ENCODE results near the gene RGS13. TPM values are rescaled to one million over a fixed set of nuclear protein-coding genes. Genes with fewer than 3 reads are reported as not detected.

The RGS13 gene
- total and polyA plus RNA-seq, 10 of the 15 experiments (the other 5 are each of a cell fraction or from before 2014, with no cell fraction given), result 0.23 to 16.0 (median 0.36) TPM; not detected in 1

- CTCF ChIA-PET, result no interaction called here
- no TSS peak for BruUV-seq (replicated peaks)
- Histone ChIP-seq H3K4me3 (no peak overlapping the region), H3K27me3 (replicated peaks in 1 of 2; ENCODE audit: control insufficient read depth in 2 of 2, insufficient read depth in 2 of 2, low read length in 1 of 2) (no peaks in the 10 kb centered on the region), H3K36me3 (ENCODE audit: control insufficient read depth in 2 of 2, insufficient read depth in 2 of 2, low read length in 1 of 2) (no peaks in the 10 kb centered on the region), H4K20me1 (ENCODE audit: control insufficient read depth, insufficient read depth) (no peaks in the 10 kb centered on the region), H3K4me2 (ENCODE audit: control insufficient read depth, insufficient read depth) (no peak overlapping the region), H3K4me1 (ENCODE audit: control insufficient read depth, insufficient read depth, low read length) (peaks cover 6% of the 10 kb centered on the region; the same call in 1 of the 2 replicates), H3K9ac (ENCODE audit: control insufficient read depth, insufficient read depth, low read length) (no peak overlapping the region), H3K27ac (ENCODE audit: control insufficient read depth, insufficient read depth) (no peak overlapping the region), H2AFZ (ENCODE audit: control insufficient read depth, low read depth, low read length) (no peak overlapping the region), H3K9me3 (replicated peaks; ENCODE audit: control insufficient read depth, insufficient read depth, low read length) (no peaks in the 10 kb centered on the region), H3K79me2 (ENCODE audit: control insufficient read depth, insufficient read depth, low read length) (no peaks in the 10 kb centered on the region)
- DNase-seq (ENCODE audit: low read depth, low spot score) (no peak), ATAC-seq (no peak), FAIRE-seq (no peak)
- no peak for TF ChIP-seq ZBED1 (IDR thresholded peaks at IDR 0.05; ENCODE audit: borderline replicate concordance)
- no peak for TF ChIP-seq ZNF687 (IDR thresholded peaks at IDR 0.05)
- no peak for TF ChIP-seq RB1 (IDR thresholded peaks at IDR 0.05; ENCODE audit: borderline replicate concordance)
- TF ChIP-seq NR2C1 (IDR thresholded peaks at IDR 0.05), result no peak
- TF ChIP-seq BACH1 (IDR thresholded peaks at IDR 0.05; ENCODE audit: borderline replicate concordance), result no peak
- TF ChIP-seq HDAC6 (IDR thresholded peaks at IDR 0.05; ENCODE audit: unreplicated experiment), result no peak
- TF ChIP-seq, protein P1, sequence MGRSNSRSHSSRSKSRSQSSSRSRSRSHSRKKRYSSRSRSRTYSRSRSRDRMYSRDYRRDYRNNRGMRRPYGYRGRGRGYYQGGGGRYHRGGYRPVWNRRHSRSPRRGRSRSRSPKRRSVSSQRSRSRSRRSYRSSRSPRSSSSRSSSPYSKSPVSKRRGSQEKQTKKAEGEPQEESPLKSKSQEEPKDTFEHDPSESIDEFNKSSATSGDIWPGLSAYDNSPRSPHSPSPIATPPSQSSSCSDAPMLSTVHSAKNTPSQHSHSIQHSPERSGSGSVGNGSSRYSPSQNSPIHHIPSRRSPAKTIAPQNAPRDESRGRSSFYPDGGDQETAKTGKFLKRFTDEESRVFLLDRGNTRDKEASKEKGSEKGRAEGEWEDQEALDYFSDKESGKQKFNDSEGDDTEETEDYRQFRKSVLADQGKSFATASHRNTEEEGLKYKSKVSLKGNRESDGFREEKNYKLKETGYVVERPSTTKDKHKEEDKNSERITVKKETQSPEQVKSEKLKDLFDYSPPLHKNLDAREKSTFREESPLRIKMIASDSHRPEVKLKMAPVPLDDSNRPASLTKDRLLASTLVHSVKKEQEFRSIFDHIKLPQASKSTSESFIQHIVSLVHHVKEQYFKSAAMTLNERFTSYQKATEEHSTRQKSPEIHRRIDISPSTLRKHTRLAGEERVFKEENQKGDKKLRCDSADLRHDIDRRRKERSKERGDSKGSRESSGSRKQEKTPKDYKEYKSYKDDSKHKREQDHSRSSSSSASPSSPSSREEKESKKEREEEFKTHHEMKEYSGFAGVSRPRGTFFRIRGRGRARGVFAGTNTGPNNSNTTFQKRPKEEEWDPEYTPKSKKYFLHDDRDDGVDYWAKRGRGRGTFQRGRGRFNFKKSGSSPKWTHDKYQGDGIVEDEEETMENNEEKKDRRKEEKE (IDR thresholded peaks at IDR 0.05), result no peak
- no peak for TF ChIP-seq USF1 (IDR thresholded peaks at IDR 0.05; ENCODE audit: borderline replicate concordance, extremely low read length, insufficient read depth, low read depth, low read length)
- TF ChIP-seq MYB (IDR thresholded peaks at IDR 0.05; ENCODE audit: borderline replicate concordance, low read depth, low read length), result no peak
- TF ChIP-seq BCL11A (IDR thresholded peaks at IDR 0.05; ENCODE audit: low read depth, low read length), result no peak
- no peak for TF ChIP-seq MYC (IDR thresholded peaks at IDR 0.05; ENCODE audit: insufficient read depth, insufficient read length, insufficient replicate concordance, low read length, severe bottlenecking)
- TF ChIP-seq ZNF274 (IDR thresholded peaks at IDR 0.05; ENCODE audit: insufficient read depth, insufficient read length), result no peak
- no peak for TF ChIP-seq MEF2B (IDR thresholded peaks at IDR 0.05; ENCODE audit: partially characterized antibody, poor library complexity, severe bottlenecking)
- TF ChIP-seq SIN3A (IDR thresholded peaks at IDR 0.05; ENCODE audit: low read depth, low read length), result no peak
- TF ChIP-seq MTA3 (IDR thresholded peaks at IDR 0.05; ENCODE audit: borderline replicate concordance, low read length), result no peak
- intact Hi-C loops (cut with micrococcal nuclease; ENCODE audit: unreplicated experiment), result no loop called here
- SMC1A ChIA-PET (ENCODE audit: uncharacterized antibody, unreplicated experiment), result no interaction called here
- RAD21 ChIA-PET (ENCODE audit: unreplicated experiment), result no interaction called here
- POLR2A ChIA-PET, result no interaction called here
- in situ Hi-C loops (cut with MboI), result no loop called here
- WGBS (ENCODE audit: insufficient coverage, insufficient replicate concordance, low lambda C conversion rate, missing lambda C conversion rate), result 68% methylated on average over 2 of the region's 2 CpGs
These were observed 69.6 kb downstream of the RGS13 start for GRCh38 chr1:192705510-192705909.
